Fibroblast of villous mesenchyme (primary cell): ENCODE measurements around the gene ZNF862. TPM values are rescaled to one million over a fixed set of nuclear protein-coding genes. Genes with fewer than 3 reads are reported as not detected.

Source experiments
- DNase-seq: peaks from one replicate; pipeline ENCODE4 v3.0.0-alpha.2; 2010; ENCODE audit warnings: low read depth
- H3K4me3 ChIP-seq: 2 replicates; pipeline ENCODE4 v1.5.1; 2011; ENCODE audit warnings: low read depth, mild to moderate bottlenecking, low read length
- total RNA-seq: library from RNA; depleted of rRNA; stranded (reverse); fragments of >200 nt; gene quantifications from 2 replicates; pipeline ENCODE4 v1.2.3, GENCODE V29; 2012
- TF ChIP-seq, protein P1 (sequence below): IDR thresholded peaks from 2 replicates; pipeline ENCODE4 v1.5.1; 2012; ENCODE audit warnings: low read depth, mild to moderate bottlenecking, low read length; ENCODE audit not compliant: insufficient read depth

ZNF862 gene
- 7.4 and 8.2 TPM in 2 replicates for total RNA-seq

DNA sequence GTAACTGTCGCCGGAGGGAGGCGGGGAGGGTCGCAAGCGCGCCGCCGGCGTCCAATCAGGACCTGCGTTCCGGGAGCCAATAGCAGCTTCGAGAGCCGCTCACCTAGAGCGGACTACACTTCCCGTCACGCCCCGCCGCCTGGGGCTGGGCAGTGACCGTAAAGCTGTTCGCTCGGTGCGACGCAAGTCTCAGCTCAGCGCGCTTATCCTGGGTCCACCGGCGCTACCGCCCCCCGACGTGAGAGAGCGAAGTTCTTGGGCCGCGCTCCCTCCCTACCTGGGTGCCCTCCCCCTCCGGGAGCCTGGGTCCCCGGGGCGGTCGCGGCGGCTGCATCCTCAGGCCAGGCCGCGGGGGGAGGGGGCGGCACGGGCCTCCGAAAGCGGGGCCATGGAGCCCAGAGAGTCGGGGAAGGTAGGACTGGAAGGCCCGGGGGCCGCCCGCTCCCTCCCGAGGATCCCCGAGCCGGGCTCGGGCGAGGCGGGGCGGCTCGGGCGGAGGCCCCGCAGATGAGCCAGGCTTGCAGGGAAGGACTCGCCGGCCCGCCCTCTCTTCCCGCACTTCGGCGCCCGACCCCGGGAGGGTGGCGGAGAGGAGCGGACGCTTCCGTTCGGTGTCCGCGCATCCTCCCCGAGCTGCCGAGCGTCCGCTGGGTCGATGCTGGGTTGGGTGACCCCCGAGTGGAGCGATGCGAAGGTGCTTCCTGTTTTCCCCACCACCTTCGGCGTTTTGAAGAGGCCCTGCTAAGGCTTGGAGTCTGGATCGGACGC is at the start of gene ZNF862:
Gene ZNF862 (plus strand): TSS at position 152 of the 768 bp plus-strand sequence. CDS start 237 bp downstream, at position 389.
- TF ChIP-seq, protein P1, sequence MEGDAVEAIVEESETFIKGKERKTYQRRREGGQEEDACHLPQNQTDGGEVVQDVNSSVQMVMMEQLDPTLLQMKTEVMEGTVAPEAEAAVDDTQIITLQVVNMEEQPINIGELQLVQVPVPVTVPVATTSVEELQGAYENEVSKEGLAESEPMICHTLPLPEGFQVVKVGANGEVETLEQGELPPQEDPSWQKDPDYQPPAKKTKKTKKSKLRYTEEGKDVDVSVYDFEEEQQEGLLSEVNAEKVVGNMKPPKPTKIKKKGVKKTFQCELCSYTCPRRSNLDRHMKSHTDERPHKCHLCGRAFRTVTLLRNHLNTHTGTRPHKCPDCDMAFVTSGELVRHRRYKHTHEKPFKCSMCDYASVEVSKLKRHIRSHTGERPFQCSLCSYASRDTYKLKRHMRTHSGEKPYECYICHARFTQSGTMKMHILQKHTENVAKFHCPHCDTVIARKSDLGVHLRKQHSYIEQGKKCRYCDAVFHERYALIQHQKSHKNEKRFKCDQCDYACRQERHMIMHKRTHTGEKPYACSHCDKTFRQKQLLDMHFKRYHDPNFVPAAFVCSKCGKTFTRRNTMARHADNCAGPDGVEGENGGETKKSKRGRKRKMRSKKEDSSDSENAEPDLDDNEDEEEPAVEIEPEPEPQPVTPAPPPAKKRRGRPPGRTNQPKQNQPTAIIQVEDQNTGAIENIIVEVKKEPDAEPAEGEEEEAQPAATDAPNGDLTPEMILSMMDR, result no peak
- peak; percentile 97 for DNase-seq
- H3K4me3 ChIP-seq, result peak within 1 kb of the TSS; percentile 77

DNA sequence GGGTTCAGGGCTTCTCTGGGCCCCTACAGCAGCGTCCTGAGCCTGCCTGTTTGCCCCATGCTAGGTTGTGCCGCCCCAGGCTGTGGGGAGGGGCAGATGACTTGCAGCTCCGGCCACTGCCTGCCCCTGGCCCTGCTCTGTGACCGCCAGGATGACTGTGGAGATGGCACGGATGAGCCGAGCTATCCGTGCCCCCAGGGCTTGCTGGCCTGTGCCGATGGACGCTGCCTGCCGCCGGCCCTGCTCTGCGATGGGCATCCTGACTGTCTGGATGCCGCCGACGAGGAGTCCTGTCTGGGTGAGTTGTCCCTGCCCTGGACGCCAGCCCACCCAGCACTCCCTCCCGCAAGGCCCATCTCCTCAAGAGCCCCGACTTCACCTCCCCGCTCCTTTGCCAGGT is 49.1 kb upstream of the ZNF862 start:
- TF ChIP-seq, protein P1, result no peak
- no peak for DNase-seq
- no peak overlapping the region for H3K4me3 ChIP-seq

DNA sequence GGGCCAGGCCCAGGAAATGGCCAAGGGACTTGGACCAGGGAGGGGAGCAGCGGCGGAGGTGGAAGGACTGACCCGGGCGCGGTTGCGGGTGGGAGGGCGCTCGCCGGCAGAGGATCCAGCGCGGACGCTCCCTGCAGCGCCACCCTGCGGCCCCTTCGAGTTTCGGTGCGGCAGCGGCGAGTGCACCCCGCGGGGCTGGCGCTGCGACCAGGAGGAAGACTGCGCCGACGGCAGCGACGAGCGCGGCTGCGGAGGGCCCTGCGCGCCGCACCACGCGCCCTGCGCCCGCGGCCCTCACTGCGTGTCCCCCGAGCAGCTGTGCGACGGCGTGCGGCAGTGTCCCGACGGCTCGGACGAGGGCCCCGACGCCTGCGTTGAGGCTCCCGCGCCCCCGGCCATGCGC is 48.0 kb upstream of the ZNF862 start:
- TF ChIP-seq, protein P1, result peak; percentile 42
- H3K4me3 ChIP-seq, result no peak overlapping the region
- peak; percentile 10 for DNase-seq

DNA sequence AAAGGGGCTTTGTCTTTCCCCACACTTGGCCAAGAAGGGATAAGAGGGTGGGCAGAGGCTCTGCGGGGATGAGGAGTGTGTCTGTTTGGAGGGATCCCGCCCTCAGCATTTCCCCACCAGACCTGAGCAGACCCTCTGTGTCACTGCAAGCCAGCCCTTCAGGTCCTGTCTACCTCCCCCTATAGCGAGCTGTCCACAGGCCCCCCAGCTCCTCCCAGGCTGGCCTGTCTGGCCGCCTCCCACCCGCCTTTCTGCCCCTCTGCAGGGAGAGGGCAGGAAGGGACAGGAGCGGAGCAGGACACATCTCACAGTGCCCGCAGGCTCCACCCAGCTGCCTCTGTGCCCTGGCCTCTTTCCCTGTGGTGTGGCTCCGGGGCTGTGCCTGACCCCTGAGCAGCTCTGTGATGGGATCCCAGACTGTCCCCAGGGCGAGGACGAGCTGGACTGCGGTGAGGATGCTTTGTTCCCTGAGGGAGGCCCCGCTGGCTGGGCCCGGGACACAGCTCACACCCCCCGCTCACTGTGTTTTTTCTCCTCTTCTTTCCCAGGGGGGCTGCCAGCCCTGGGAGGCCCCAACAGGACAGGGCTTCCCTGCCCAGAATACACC is 47.3 kb upstream of the ZNF862 start:
- DNase-seq, result no peak
- no peak overlapping the region for H3K4me3 ChIP-seq
- TF ChIP-seq, protein P1, result no peak

DNA sequence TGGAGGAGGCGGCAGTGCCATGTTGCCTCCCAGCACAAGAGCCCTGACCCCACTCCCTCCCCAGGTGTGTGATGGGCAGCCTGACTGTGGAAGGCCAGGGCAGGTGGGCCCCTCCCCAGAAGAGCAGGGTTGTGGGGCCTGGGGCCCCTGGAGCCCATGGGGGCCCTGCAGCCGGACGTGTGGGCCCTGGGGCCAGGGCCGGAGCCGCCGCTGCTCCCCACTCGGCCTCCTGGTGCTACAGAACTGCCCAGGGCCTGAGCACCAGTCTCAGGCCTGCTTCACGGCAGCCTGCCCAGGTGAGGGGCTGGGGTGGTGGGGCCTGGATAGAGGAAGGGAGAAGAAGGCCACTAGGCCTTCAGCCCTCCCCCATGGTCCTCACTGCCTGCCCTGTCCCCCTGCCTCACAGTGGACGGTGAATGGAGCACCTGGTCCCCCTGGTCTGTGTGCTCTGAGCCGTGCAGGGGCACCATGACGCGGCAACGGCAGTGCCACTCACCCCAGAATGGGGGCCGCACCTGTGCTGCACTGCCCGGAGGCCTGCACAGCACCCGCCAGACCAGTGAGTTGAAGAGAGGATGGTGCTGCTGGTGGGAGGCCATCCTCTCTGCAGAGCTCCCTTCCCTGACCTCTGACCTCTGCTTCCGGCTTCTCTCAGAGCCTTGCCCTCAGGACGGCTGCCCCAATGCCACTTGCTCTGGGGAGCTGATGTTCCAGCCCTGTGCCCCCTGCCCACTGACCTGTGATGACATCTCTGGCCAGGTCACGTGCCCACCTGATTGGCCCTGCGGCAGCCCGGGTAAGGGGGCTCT is 46.6 kb upstream of the ZNF862 start:
- no peak for DNase-seq
- TF ChIP-seq, protein P1, result no peak
- H3K4me3 ChIP-seq, result no peak overlapping the region

DNA sequence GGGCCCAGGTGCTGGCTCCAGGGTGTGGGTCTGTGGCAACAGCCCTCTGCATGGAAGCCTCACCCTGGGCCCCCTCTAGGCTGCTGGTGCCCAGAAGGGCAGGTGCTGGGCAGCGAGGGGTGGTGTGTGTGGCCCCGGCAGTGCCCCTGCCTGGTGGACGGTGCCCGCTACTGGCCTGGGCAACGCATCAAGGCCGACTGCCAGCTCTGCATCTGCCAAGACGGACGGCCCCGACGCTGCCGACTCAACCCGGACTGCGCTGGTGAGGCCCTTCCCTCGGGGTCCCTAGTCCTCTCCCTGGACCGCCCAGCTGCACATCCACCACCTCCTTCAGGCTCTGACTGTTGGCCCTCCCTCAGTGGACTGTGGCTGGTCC is 46.0 kb upstream of the ZNF862 start:
- no peak overlapping the region for H3K4me3 ChIP-seq
- DNase-seq, result no peak
- TF ChIP-seq, protein P1, result no peak
